Amniotic stem cell (primary cell): ENCODE measurements around the gene SPSB3.

Experiments
- DNase-seq: peaks from one replicate; lab custom pipeline; 2025; lab: John Stamatoyannopoulos, UW

The SPSB3 gene

GRCh38 chr16:1788708-1789100 is 6.3 kb upstream of the SPSB3 start:
- DNase-seq = no peak

- DNase-seq = no peak
Measured at GRCh38 chr16:1788095-1788707, 5.8 kb upstream of the SPSB3 start.

DNA sequence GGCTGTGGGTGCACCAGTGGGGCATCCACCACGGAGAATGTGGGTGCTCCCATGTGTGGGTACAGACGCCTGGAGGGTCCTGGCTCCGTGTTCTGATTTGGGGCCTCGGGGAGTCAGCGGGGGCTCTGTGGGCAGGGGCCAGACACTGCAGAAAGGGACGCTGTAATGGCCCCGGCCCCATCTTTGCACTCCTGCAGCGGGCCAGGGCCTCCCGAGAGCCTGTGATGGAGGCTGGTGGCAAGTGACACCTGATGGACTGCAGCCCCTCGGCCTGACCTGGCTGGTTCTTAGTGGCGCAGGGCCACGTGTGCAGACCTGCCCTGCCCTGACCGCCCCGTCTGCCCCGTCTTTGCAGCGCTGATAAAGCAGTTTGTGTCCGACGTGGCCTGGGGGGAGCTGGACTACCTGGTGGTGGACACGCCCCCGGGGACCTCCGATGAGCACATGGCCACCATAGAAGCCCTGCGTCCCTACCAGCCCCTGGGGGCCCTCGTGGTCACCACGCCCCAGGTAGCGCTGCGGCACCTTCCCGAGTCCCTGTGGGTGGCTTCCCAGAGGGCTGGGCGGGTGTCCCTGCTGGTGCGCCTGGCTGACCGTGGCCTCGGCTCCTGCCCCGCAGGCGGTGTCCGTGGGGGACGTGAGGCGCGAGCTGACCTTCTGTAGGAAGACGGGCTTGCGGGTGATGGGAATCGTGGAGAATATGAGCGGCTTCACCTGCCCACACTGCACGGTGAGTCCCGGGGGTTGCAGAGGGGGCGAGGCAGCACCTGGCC is 5.1 kb upstream of the SPSB3 start:
- DNase-seq = no peak

- DNase-seq = no peak
Measured at GRCh38 chr16:1787056-1787321, 4.6 kb upstream of the SPSB3 start.

GRCh38 chr16:1786242-1787055 is 4.1 kb upstream of the SPSB3 start:
- DNase-seq = no peak

- no peak for DNase-seq
Measured at GRCh38 chr16:1785846-1786170, 3.4 kb upstream of the SPSB3 start.

GRCh38 chr16:1784977-1785845 is 2.8 kb upstream of the SPSB3 start:
- DNase-seq = no peak

DNA sequence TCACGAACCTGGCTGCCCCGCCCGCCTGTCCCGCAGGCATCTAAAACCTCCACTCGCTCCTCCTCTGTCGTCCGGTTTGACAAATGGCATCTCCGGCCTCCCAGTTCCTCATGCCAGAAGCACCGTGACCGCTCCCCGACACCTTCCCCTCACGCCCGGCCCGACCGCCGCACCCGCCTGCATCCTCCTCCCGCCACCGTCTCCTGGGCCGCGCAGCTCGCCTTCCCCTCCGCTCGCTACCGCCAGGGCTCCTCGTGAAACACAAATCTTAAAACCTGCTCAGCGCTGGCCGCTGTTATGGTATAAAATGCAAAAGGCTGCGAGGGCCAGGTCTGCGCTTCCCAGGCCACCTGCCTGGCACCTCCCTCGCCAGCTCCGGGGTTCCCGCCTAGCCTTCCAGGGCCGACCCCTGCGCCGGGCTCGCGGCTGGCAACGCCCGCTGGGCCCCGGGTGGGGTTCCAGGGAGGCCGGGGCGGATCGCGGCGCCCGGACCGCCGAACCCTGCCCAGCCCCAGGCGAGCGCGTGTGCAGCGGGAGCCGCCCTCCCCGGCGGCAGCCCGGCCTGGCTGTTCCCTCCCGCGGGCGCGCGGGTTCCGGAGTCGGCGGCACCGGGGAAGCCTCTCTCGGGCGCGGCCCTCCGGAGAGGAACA is 488 bp downstream of the SPSB3 start:
- DNase-seq = no peak

- no peak for DNase-seq
Measured at GRCh38 chr16:1781254-1781653, 1.1 kb downstream of the SPSB3 start.

DNA sequence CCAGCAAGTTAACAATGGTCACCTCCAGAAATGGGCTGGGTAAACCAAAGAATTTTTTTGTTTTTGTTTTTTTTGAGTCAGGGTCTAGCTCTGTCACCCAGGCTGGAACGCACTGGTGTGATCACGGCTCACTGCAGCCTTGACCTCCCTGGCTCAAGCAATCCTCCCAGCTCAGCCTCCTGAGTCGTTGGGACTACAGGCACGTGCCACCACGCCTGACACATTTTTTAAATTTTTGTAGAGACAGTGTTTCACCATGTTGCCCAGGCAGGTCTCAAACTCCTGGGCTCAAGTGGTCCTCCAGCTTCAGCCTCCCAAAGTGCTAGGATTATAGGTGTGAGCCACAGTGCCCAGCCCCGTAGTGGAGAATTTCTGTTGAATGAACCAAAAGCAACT is 1.7 kb downstream of the SPSB3 start:
- no peak for DNase-seq

DNA sequence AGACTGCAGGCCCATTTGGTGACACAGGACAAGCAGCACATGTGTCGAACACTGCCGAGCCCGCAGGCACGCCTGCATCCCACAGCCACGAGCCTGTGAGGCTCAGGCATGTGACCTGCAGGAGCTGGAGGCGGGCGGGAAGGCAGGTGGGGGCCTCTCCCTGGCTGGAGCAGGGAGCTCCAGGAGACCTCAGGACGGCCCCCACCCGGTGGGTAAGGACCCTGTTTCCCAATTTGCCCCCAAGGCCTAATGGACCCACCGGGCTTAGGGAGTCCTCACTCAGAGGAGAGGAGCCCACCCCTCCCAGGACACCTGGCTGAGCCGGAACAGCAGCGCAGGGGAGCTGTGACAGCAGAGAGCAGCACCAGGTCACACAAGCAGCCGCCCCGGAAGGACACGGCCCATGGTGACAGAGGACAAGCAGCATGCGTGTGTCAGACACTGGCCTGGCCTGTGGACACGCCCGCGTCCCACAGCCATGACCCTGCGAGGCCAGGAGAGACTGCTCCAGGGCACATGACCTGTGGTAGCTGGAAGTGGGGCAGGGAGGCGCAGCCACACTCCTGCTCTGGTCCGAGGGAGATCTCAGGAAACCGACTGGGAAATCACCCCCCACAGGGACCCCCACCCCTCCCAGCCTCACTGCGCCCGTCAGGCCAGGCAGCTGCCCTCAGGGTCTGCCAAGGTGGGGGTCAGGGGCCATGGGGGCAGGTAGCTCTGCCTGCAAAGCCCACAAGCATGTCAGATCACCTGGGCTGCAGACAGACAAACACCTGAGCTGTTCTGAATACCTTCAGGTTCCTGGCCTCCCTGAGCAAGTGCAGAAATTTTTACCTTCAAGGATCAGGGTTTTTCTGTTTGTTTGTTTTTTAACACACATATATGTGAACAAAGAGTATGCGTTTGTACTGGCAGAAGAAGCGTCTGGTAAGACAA is 2.4 kb downstream of the SPSB3 start:
- DNase-seq = no peak

GRCh38 chr16:1779234-1779701 is 3.1 kb downstream of the SPSB3 start:
- no peak for DNase-seq

- no peak for DNase-seq
Measured at GRCh38 chr16:1778200-1779179, 3.9 kb downstream of the SPSB3 start.

DNA sequence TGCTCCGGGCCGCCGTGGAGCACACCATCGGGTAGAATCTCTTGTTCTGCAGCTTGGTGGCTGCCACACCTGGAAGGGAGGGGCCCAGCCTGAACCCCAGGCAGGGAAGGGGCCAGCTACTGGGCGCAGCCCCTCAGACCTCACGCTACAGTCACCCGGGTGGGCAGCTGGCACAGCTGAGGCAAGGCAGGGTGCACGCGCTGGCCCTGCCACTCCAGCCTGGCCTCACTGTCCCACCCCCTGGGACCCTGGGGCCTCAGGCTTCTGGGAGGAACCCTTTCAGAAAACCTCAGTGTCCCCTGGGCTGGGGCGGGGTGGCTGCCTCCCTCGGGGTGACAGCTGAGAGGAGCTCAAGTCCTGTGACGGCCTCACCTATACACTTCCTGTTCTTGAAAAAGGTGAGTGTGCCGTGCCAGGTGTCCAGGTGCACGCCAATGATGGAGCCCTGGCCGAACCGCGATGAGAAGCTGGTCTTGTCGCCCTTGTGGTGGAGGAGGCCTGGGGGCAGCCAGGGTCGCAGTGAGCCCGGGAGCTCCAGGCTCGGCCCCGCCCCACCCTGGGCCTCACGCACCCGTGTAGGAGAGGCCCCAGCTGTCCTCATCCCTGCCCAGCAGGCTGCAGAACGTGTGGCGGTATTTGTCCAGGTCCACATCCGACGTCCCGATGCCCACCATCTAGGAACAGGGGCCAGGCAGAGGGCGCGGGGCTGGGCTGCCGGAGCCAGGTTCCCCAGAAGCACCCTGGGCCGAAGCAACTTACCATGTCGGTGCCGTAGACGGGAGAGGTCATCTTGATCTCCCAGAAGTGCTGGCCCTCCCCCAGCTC is 4.8 kb downstream of the SPSB3 start:
- DNase-seq = no peak

GRCh38 chr16:1776991-1777374 is 5.4 kb downstream of the SPSB3 start:
- no peak for DNase-seq

DNA sequence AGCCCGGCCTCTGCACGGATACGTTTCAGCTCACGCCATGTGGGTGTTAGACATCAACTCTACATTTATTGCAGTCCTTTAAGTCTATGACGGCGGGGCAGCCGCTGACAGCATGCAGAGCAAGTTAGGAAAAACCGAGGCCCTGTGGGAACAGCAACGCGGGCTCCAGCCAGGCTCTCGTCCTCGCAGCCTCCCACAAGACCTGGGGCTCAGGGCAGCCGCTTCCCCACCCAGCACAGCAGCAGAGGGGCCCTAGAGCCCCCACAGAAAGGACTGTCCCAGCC is 5.8 kb downstream of the SPSB3 start:
- no peak for DNase-seq

GRCh38 chr16:1775846-1776671 is 6.3 kb downstream of the SPSB3 start:
- DNase-seq = no peak
